GM23338 (cell line): Measurements from ENCODE around the gene ACO2. TPM values are rescaled to one million over a fixed set of nuclear protein-coding genes. Genes with fewer than 3 reads are reported as not detected.

Experiments
- ATAC-seq: fragments of 200-7000 bp; cut with Tn5 transposase; 3 replicates; pipeline ENCODE4 v1.9.1; 2020
- DNase-seq: peaks from one replicate; pipeline ENCODE4 v3.0.0-alpha.2; 2015; ENCODE audit warnings: low spot score
- H2AFZ ChIP-seq: fragments of 200-600 bp; sonication (generic); 2 replicates; pipeline ENCODE4 v1.8.0; 2016; ENCODE audit warnings: antibody characterized with exemption, mild to moderate bottlenecking, moderate library complexity
- H3F3A ChIP-seq: fragments of 200-600 bp; sonication (generic); replicated peaks from 2 replicates; pipeline ENCODE4 v1.8.0; 2017; ENCODE audit warnings: antibody characterized with exemption, mixed run types, low read depth
- H3K27ac ChIP-seq: fragments of 200-600 bp; sonication (generic); 2 replicates; pipeline ENCODE4 v1.6.1; 2016; ENCODE audit warnings: low read depth
- H3K27me3 ChIP-seq: fragments of 200-600 bp; sonication (generic); 2 replicates; pipeline ENCODE4 v1.8.0; 2016; ENCODE audit warnings: mild to moderate bottlenecking, mixed run types, moderate library complexity; ENCODE audit not compliant: insufficient read depth
- H3K36me3 ChIP-seq: fragments of 200-600 bp; sonication (generic); 2 replicates; pipeline ENCODE4 v1.8.0; 2016; ENCODE audit warnings: mild to moderate bottlenecking; ENCODE audit not compliant: insufficient read depth
- H3K4me1 ChIP-seq: fragments of 200-600 bp; sonication (generic); 2 replicates; pipeline ENCODE4 v1.8.0; 2016; ENCODE audit warnings: mild to moderate bottlenecking, moderate library complexity; ENCODE audit not compliant: insufficient read depth
- H3K4me2 ChIP-seq: fragments of 200-600 bp; sonication (generic); 2 replicates; pipeline ENCODE4 v1.7.1; 2017; ENCODE audit warnings: mixed run types
- H3K4me3 ChIP-seq: fragments of 200-600 bp; sonication (generic); 2 replicates; pipeline ENCODE4 v1.6.1; 2016; ENCODE audit warnings: mixed run types
- H3K79me2 ChIP-seq: fragments of 200-600 bp; sonication (generic); replicated peaks from 2 replicates; pipeline ENCODE4 v1.8.0; 2017; ENCODE audit warnings: mild to moderate bottlenecking; ENCODE audit not compliant: insufficient read depth
- H3K9me2 ChIP-seq: fragments of 200-600 bp; sonication (generic); 2 replicates; pipeline ENCODE4 v1.8.0; 2017; ENCODE audit not compliant: insufficient read depth
- H4K20me1 ChIP-seq: fragments of 200-600 bp; sonication (generic); replicated peaks from 2 replicates; pipeline ENCODE4 v1.8.0; 2017; ENCODE audit warnings: mild to moderate bottlenecking; ENCODE audit not compliant: insufficient read depth
- H3K27ac Mint-ChIP-seq: 2 replicates; pipeline ENCODE4 v1.8.0; 2020; ENCODE audit warnings: inconsistent platforms, mild to moderate bottlenecking, moderate library complexity, mixed read lengths
- H3K27me3 Mint-ChIP-seq: 3 replicates; pipeline ENCODE4 v1.8.0; 2022; ENCODE audit warnings: low read depth, mild to moderate bottlenecking, moderate library complexity, mixed read lengths, inconsistent platforms; ENCODE audit not compliant: insufficient read depth, poor library complexity
- H3K36me3 Mint-ChIP-seq: 3 replicates; pipeline ENCODE4 v1.8.0; 2021; ENCODE audit warnings: low read depth, mild to moderate bottlenecking, inconsistent platforms, moderate library complexity, mixed read lengths
- H3K4me1 Mint-ChIP-seq: 3 replicates; pipeline ENCODE4 v1.8.0; 2020; ENCODE audit warnings: mild to moderate bottlenecking, inconsistent platforms, mixed read lengths
- H3K4me3 Mint-ChIP-seq: 3 replicates; pipeline ENCODE4 v1.8.0; 2021; ENCODE audit warnings: moderate library complexity, mild to moderate bottlenecking, inconsistent platforms, mixed read lengths
- H3K9me3 Mint-ChIP-seq: 3 replicates; pipeline ENCODE4 v1.8.0; 2020; ENCODE audit warnings: moderate library complexity, mild to moderate bottlenecking, inconsistent platforms, mixed read lengths
- EZH2 ChIP-seq: fragments of 200-600 bp; sonication (generic); IDR thresholded peaks from one replicate; pipeline ENCODE4 v1.8.0; 2017; ENCODE audit warnings: antibody characterized with exemption, mild to moderate bottlenecking, low read depth; ENCODE audit not compliant: unreplicated experiment
- EZH2phosphoT487 ChIP-seq: fragments of 200-600 bp; sonication (generic); IDR thresholded peaks from one replicate; pipeline ENCODE4 v1.8.1; 2018; ENCODE audit warnings: antibody characterized with exemption; ENCODE audit not compliant: unreplicated experiment
- NANOG ChIP-seq: IDR thresholded peaks from 2 replicates; pipeline ENCODE4 v1.6.1; 2016; ENCODE audit warnings: antibody characterized with exemption, borderline replicate concordance
- POLR2AphosphoS5 ChIP-seq: IDR thresholded peaks from 2 replicates; pipeline ENCODE4 v1.6.1; 2016; ENCODE audit warnings: antibody characterized with exemption, low read depth
- STAT1 ChIP-seq: IDR thresholded peaks from one replicate; pipeline ENCODE4 v1.6.1; 2016; ENCODE audit warnings: antibody characterized with exemption; ENCODE audit not compliant: unreplicated experiment
- ZNF114 ChIP-seq: fragments of 250-450 bp; sonication (Bioruptor Pico); IDR thresholded peaks from 2 replicates; pipeline ENCODE4 v1.5.0; 2020; ENCODE audit warnings: mild to moderate bottlenecking, moderate library complexity
- polyA plus RNA-seq: library from polyadenylated mRNA; unstranded; fragments of >200 nt; fragmentation: Nextera tagmentation; extraction: Ambion mirVana; gene quantifications from 2 replicates; pipeline ENCODE4 v1.2.1, GENCODE V29; 2016
- total RNA-seq: library from RNA; depleted of rRNA; stranded (reverse); fragments of >200 nt; shearing (Covaris generic); gene quantifications from 2 replicates; pipeline ENCODE4 v1.2.3, GENCODE V29; 2014
- TF ChIP-seq, protein P1 (sequence below): fragments of 250-450 bp; sonication (Bioruptor Pico); IDR thresholded peaks from 2 replicates; pipeline ENCODE4 v1.5.0; 2020; ENCODE audit warnings: mild to moderate bottlenecking, moderate library complexity
- TF ChIP-seq, protein P2 (sequence below), 2 experiments: fragments of 200-600 bp in 1 of 2; sonication (generic) in 1 of 2; conservative IDR thresholded peaks; 2 replicates each; pipeline versions ENCODE4 v1.5.1 to v1.6.1; 2016 to 2017; ENCODE audit warnings: antibody characterized with exemption in 2 of 2, low read depth in 2 of 2, mild to moderate bottlenecking in 2 of 2, moderate library complexity in 1 of 2
- TF ChIP-seq, protein P3 (sequence below): IDR thresholded peaks from one replicate; pipeline ENCODE4 v1.6.1; 2018; ENCODE audit warnings: antibody characterized with exemption; ENCODE audit not compliant: unreplicated experiment

Gene ACO2
- total and polyA plus RNA-seq, 2 experiments from 2014 or later: 36.2 to 79.7 TPM

DNA sequence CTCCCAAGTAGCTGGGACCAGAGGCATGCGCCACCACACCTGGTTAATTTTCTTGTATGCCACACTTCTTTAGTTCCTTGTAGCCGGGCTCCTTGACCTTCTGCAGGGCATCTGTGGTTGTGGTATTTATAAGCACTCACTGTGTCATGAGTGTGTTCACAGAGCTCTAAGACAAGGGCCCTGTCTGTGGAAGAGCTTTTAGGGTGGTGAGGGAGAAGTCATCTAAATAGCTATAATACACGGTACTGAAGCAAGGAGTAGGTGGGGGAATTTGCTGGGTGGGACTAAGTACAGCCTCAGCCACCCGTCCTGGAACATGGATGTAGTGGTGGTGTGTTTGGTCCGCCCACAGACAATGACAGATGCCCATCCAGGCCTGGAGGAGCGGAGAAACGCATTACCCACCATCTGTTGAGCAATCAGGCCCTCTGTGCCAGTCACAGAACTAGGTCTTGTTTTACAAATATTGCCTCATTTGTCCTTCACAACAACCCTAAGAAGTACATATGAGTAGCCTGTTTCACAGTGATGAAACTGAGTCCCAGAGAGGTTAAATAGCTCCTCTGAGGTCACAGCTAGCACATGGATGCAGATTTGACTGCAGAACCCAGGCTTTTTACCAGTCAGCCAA lies 10.1 kb downstream of the ACO2 start (continued):
- TF ChIP-seq, protein P1, sequence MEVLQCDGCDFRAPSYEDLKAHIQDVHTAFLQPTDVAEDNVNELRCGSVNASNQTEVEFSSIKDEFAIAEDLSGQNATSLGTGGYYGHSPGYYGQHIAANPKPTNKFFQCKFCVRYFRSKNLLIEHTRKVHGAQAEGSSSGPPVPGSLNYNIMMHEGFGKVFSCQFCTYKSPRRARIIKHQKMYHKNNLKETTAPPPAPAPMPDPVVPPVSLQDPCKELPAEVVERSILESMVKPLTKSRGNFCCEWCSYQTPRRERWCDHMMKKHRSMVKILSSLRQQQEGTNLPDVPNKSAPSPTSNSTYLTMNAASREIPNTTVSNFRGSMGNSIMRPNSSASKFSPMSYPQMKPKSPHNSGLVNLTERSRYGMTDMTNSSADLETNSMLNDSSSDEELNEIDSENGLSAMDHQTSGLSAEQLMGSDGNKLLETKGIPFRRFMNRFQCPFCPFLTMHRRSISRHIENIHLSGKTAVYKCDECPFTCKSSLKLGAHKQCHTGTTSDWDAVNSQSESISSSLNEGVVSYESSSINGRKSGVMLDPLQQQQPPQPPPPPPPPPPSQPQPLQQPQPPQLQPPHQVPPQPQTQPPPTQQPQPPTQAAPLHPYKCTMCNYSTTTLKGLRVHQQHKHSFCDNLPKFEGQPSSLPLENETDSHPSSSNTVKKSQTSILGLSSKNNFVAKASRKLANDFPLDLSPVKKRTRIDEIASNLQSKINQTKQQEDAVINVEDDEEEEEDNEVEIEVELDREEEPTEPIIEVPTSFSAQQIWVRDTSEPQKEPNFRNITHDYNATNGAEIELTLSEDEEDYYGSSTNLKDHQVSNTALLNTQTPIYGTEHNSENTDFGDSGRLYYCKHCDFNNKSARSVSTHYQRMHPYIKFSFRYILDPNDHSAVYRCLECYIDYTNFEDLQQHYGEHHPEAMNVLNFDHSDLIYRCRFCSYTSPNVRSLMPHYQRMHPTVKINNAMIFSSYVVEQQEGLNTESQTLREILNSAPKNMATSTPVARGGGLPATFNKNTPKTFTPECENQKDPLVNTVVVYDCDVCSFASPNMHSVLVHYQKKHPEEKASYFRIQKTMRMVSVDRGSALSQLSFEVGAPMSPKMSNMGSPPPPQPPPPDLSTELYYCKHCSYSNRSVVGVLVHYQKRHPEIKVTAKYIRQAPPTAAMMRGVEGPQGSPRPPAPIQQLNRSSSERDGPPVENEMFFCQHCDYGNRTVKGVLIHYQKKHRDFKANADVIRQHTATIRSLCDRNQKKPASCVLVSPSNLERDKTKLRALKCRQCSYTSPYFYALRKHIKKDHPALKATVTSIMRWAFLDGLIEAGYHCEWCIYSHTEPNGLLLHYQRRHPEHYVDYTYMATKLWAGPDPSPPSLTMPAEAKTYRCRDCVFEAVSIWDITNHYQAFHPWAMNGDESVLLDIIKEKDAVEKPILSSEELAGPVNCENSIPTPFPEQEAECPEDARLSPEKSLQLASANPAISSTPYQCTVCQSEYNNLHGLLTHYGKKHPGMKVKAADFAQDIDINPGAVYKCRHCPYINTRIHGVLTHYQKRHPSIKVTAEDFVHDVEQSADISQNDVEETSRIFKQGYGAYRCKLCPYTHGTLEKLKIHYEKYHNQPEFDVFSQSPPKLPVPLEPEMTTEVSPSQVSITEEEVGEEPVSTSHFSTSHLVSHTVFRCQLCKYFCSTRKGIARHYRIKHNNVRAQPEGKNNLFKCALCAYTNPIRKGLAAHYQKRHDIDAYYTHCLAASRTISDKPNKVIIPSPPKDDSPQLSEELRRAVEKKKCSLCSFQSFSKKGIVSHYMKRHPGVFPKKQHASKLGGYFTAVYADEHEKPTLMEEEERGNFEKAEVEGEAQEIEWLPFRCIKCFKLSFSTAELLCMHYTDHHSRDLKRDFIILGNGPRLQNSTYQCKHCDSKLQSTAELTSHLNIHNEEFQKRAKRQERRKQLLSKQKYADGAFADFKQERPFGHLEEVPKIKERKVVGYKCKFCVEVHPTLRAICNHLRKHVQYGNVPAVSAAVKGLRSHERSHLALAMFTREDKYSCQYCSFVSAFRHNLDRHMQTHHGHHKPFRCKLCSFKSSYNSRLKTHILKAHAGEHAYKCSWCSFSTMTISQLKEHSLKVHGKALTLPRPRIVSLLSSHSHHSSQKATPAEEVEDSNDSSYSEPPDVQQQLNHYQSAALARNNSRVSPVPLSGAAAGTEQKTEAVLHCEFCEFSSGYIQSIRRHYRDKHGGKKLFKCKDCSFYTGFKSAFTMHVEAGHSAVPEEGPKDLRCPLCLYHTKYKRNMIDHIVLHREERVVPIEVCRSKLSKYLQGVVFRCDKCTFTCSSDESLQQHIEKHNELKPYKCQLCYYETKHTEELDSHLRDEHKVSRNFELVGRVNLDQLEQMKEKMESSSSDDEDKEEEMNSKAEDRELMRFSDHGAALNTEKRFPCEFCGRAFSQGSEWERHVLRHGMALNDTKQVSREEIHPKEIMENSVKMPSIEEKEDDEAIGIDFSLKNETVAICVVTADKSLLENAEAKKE: no peak
- TF ChIP-seq STAT1 (no peak), EZH2phosphoT487 (no peak)

DNA sequence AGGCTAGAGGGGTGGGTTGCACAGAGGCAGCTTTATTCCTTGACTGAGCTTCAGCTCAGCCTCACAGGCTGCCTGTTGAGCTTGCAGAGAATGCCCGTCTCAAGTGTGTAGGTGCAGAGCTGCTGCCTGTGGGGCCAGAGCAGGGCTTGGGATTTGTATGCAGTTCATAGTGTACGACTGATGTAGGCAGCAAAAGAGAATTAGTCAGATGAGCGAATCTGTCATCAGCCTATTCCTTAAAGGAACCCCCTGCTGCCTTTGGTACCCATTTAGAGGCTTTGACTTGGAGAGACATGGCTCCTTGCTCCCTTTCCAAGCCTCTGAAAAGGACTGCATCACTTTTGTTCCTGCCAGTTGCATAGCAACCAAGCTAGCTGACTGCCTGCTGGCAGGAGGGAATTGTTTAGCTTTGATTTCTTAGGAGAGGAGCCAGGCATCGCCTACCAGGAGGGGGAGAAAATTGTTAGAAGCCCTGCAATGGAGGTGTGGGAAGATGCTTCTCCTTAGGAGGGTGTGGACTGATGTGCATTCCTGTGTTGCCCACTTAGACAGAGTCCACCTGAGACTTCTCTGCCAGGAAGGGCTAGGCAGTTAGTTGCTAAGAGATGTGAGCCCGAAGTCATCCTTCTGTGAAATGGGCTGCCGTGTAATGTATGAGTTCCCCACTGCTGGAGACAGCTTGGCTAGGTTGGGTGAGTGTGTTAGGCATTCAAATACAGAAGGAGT lies 10.9 kb downstream of the ACO2 start:
- no peaks in the 10 kb centered on the region for H3K9me3 Mint-ChIP-seq
- peaks cover 46% of the 10 kb centered on the region for H3K4me1 Mint-ChIP-seq
- no peak overlapping the region for H3K4me3 Mint-ChIP-seq
- DNase-seq: peak; percentile 75
- ATAC-seq: peak; percentile 59
- H3K36me3 Mint-ChIP-seq: no peaks in the 10 kb centered on the region; the same call in 2 of the 3 replicates
- H3K79me2 ChIP-seq: peaks cover 99% of the 10 kb centered on the region
- peaks cover 41% of the 10 kb centered on the region for H4K20me1 ChIP-seq
- peaks cover 25% of the 10 kb centered on the region; the same call in 1 of the 2 replicates for H3F3A ChIP-seq
- peak overlapping the region; percentile 88 for H3K27ac ChIP-seq
- H3K36me3 ChIP-seq: no peaks in the 10 kb centered on the region
- H3K27ac Mint-ChIP-seq: no peak overlapping the region; the same call in none of the 2 replicates
- H2AFZ ChIP-seq: no peak overlapping the region
- H3K4me1 ChIP-seq: peaks cover 41% of the 10 kb centered on the region
- peaks cover 8% of the 10 kb centered on the region for H3K27me3 Mint-ChIP-seq
- H3K27me3 ChIP-seq: no peaks in the 10 kb centered on the region
- peak overlapping the region; percentile 41; the same call in 1 of the 2 replicates for H3K4me2 ChIP-seq
- H3K4me3 ChIP-seq: no peak overlapping the region
- TF ChIP-seq, protein P2, sequence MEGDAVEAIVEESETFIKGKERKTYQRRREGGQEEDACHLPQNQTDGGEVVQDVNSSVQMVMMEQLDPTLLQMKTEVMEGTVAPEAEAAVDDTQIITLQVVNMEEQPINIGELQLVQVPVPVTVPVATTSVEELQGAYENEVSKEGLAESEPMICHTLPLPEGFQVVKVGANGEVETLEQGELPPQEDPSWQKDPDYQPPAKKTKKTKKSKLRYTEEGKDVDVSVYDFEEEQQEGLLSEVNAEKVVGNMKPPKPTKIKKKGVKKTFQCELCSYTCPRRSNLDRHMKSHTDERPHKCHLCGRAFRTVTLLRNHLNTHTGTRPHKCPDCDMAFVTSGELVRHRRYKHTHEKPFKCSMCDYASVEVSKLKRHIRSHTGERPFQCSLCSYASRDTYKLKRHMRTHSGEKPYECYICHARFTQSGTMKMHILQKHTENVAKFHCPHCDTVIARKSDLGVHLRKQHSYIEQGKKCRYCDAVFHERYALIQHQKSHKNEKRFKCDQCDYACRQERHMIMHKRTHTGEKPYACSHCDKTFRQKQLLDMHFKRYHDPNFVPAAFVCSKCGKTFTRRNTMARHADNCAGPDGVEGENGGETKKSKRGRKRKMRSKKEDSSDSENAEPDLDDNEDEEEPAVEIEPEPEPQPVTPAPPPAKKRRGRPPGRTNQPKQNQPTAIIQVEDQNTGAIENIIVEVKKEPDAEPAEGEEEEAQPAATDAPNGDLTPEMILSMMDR (conservative IDR thresholded peaks at IDR 0.05; ENCODE audit: low read depth in 2 of 2): 0 out of 4 replicates have a peak, but pooled peaks of 1 of the 2 experiments have one; percentile 1
- no peak for TF ChIP-seq ZNF114 (CRISPR knock-in tag)
- no peak for TF ChIP-seq POLR2AphosphoS5
- TF ChIP-seq, protein P3, sequence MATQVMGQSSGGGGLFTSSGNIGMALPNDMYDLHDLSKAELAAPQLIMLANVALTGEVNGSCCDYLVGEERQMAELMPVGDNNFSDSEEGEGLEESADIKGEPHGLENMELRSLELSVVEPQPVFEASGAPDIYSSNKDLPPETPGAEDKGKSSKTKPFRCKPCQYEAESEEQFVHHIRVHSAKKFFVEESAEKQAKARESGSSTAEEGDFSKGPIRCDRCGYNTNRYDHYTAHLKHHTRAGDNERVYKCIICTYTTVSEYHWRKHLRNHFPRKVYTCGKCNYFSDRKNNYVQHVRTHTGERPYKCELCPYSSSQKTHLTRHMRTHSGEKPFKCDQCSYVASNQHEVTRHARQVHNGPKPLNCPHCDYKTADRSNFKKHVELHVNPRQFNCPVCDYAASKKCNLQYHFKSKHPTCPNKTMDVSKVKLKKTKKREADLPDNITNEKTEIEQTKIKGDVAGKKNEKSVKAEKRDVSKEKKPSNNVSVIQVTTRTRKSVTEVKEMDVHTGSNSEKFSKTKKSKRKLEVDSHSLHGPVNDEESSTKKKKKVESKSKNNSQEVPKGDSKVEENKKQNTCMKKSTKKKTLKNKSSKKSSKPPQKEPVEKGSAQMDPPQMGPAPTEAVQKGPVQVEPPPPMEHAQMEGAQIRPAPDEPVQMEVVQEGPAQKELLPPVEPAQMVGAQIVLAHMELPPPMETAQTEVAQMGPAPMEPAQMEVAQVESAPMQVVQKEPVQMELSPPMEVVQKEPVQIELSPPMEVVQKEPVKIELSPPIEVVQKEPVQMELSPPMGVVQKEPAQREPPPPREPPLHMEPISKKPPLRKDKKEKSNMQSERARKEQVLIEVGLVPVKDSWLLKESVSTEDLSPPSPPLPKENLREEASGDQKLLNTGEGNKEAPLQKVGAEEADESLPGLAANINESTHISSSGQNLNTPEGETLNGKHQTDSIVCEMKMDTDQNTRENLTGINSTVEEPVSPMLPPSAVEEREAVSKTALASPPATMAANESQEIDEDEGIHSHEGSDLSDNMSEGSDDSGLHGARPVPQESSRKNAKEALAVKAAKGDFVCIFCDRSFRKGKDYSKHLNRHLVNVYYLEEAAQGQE: no peak
- no peak for TF ChIP-seq EZH2
- TF ChIP-seq NANOG: no peak
- no peaks in the 10 kb centered on the region for H3K9me2 ChIP-seq
